ENCODE data around the gene STRN3. TPM values are rescaled to one million over a fixed set of nuclear protein-coding genes. Genes with fewer than 3 reads are reported as not detected.

STRN3 gene
- total and polyA plus RNA-seq, 10 donors, result 7.6 to 50.1 (median 34.3) TPM

DNA sequence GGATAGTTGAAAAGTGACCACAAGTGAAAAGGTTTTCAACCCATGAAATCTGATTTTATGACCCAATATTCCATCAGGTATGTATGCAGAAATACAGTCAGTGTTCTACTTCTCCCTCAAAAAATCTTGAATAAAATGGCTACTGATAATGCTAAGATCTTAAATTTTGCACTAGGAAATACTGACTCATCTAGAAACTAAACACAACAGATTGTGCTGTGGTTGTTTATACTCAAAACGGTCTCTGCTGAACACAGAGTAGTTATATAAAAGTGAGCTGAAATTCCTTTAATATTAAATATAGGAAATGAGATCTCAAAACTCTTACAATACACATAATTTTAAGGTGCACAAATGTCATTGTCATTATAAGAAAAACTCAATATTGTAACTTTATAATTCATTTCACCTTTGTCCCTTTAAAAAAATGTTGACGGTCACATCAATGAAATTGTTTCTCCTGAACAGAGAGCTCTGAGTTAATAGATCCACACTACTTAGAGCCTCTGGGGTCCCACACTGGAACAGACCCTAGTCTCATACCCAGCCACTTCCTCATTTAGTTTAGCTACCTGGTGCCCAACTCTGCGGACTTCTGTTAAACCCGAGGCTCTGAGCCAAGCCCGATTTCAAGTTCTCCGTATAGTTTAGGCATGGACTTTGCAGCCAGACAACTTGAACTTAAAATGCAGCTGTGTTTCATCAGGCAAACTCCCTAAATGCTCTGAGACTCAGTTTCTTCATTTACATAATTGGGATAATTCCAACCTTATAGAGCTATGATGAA lies 142.5 kb downstream of the STRN3 start:
- Histone ChIP-seq H3K36me3 (no peaks in the 10 kb centered on the region), H3K27me3 (replicated peaks in 1 of 7) (peaks cover 0 to under 1% (median 0%) of the 10 kb centered on the region in 7 donors), H3K4me3 (no peak overlapping the region), H3K9me3 (no peaks in the 10 kb centered on the region), H3K4me1 (no peaks in the 10 kb centered on the region), H3K27ac (no peak overlapping the region)
- WGBS, 5 donors, result 78 to 87% (median 83%) methylated on average over 6 of the region's 6 CpGs
- DNase-seq, result no peak
- intact Hi-C loops (cut with DNase I; ENCODE audit: low total_unique reads), result no loop called here
- no peak for TF ChIP-seq POLR2A (IDR thresholded peaks at IDR 0.05)
- TF ChIP-seq, protein P1, sequence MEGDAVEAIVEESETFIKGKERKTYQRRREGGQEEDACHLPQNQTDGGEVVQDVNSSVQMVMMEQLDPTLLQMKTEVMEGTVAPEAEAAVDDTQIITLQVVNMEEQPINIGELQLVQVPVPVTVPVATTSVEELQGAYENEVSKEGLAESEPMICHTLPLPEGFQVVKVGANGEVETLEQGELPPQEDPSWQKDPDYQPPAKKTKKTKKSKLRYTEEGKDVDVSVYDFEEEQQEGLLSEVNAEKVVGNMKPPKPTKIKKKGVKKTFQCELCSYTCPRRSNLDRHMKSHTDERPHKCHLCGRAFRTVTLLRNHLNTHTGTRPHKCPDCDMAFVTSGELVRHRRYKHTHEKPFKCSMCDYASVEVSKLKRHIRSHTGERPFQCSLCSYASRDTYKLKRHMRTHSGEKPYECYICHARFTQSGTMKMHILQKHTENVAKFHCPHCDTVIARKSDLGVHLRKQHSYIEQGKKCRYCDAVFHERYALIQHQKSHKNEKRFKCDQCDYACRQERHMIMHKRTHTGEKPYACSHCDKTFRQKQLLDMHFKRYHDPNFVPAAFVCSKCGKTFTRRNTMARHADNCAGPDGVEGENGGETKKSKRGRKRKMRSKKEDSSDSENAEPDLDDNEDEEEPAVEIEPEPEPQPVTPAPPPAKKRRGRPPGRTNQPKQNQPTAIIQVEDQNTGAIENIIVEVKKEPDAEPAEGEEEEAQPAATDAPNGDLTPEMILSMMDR (IDR thresholded peaks at IDR 0.05 in 8 of 11, conservative IDR thresholded peaks at IDR 0.05 in 3 of 11), result no peak
- no peak for TF ChIP-seq POLR2AphosphoS5 (IDR thresholded peaks at IDR 0.05)

DNA sequence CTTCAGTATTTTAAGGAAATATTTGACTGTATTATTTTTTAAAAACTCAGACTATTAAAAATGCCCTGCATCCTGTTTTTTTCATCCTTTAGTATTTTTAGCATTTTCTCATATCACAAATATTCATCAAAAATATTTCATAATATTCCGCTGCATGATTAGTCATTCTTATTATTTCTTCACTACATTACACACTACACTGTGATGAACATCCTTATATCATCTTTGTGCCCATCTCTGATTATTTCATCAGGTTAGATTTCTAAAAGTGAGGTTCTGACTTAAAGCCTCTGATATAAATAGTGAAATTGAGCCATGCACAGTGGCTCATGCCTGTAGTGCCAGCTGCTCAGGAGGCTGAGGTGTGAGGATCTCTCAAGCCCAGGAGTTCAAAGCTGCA lies 143.7 kb downstream of the STRN3 start:
- H3K27me3 ChIP-seq (replicated peaks in 1 of 7), result peaks cover 0 to 11% (median 0%) of the 10 kb centered on the region in 7 donors
- no peak overlapping the region for H3K27ac ChIP-seq
- 36 to 86% (median 63%) methylated on average over 1 of the region's 1 CpG for WGBS, 5 donors
- intact Hi-C loops (cut with DNase I; ENCODE audit: low total_unique reads), result no loop called here
- TF ChIP-seq POLR2A (IDR thresholded peaks at IDR 0.05), result no peak
- TF ChIP-seq, protein P1 (IDR thresholded peaks at IDR 0.05 in 8 of 11, conservative IDR thresholded peaks at IDR 0.05 in 3 of 11), result no peak
- no peak for TF ChIP-seq POLR2AphosphoS5 (IDR thresholded peaks at IDR 0.05)
- DNase-seq, result no peak
- no peaks in the 10 kb centered on the region for H3K36me3 ChIP-seq
- no peaks in the 10 kb centered on the region for H3K9me3 ChIP-seq
- H3K4me3 ChIP-seq, result no peak overlapping the region
- no peaks in the 10 kb centered on the region for H3K4me1 ChIP-seq

DNA sequence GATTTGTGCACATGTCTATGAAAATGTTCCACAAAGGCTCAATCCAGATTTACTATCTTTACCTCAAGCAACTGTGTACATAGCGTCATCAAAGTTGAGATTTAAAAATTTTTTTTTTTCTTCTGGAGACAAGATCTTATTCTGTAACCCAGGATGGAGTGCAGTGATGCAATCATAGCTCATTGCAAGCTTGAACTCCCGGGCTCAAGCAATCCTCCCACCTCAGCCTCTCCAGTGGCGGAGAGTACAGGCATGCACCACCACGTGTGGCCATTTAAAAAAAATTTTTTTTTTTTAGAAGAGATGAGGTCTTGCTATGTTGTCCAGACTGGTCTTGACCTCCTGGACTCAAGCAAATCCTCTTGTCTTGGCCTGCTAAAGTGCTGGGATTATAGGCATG lies 149.5 kb downstream of the STRN3 start:
- H3K36me3 ChIP-seq, result no peaks in the 10 kb centered on the region
- intact Hi-C loops (cut with DNase I; ENCODE audit: low total_unique reads), result no loop called here
- no peak overlapping the region for H3K4me3 ChIP-seq
- H3K4me1 ChIP-seq, result peaks cover 6 to 24% (median 21%) of the 10 kb centered on the region in 6 donors
- no peak overlapping the region for H3K27ac ChIP-seq
- H3K9me3 ChIP-seq, result no peaks in the 10 kb centered on the region
- 65 to 80% (median 73%) methylated on average over 4 of the region's 4 CpGs for WGBS, 5 donors
- no peak for TF ChIP-seq POLR2AphosphoS5 (IDR thresholded peaks at IDR 0.05)
- no peak for TF ChIP-seq POLR2A (IDR thresholded peaks at IDR 0.05)
- TF ChIP-seq, protein P1 (IDR thresholded peaks at IDR 0.05 in 8 of 11, conservative IDR thresholded peaks at IDR 0.05 in 3 of 11), result no peak
- H3K27me3 ChIP-seq (replicated peaks in 1 of 7), result peaks cover 0 to 59% (median 31%) of the 10 kb centered on the region in 7 donors
- DNase-seq, result no peak

DNA sequence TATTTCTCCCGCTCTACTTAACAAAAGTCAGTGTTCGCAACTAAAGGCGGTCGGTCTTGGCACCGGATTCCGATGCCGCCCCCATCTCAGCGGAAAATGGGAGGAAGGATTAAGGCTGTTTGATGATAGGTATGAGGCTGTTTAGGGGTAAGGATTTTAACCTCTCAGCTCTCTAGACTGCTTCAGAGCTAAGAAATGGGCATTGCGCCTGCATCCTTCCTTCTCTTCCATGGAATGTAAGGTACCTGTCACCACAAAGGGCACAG lies 150.5 kb downstream of the STRN3 start:
- 33 to 47% (median 40%) methylated on average over 9 of the region's 9 CpGs for WGBS, 5 donors
- Histone ChIP-seq H3K4me1 (peaks cover 6 to 24% (median 21%) of the 10 kb centered on the region in 6 donors), H3K4me3 (peak overlapping the region in 1 of 8 donors; percentile 81), H3K9me3 (no peaks in the 10 kb centered on the region), H3K27ac (no peak overlapping the region), H3K27me3 (replicated peaks in 1 of 7) (peaks cover 0 to 65% (median 31%) of the 10 kb centered on the region in 7 donors), H3K36me3 (no peaks in the 10 kb centered on the region)
- no peak for TF ChIP-seq POLR2A (IDR thresholded peaks at IDR 0.05)
- TF ChIP-seq, protein P1 (IDR thresholded peaks at IDR 0.05 in 8 of 11, conservative IDR thresholded peaks at IDR 0.05 in 3 of 11), result no peak
- TF ChIP-seq POLR2AphosphoS5 (IDR thresholded peaks at IDR 0.05), result no peak
- intact Hi-C loops (cut with DNase I; ENCODE audit: low total_unique reads), result no loop called here
- no peak for DNase-seq

Measured in spleen (tissue), 11 donors.